ENCODE results near the gene DPP10. TPM values are rescaled to one million over a fixed set of nuclear protein-coding genes. Genes with fewer than 3 reads are reported as not detected.

DPP10 gene
- total RNA-seq, 4 donors from 2014 or later: 1.9 to 4.6 (median 3.9) TPM

DNA sequence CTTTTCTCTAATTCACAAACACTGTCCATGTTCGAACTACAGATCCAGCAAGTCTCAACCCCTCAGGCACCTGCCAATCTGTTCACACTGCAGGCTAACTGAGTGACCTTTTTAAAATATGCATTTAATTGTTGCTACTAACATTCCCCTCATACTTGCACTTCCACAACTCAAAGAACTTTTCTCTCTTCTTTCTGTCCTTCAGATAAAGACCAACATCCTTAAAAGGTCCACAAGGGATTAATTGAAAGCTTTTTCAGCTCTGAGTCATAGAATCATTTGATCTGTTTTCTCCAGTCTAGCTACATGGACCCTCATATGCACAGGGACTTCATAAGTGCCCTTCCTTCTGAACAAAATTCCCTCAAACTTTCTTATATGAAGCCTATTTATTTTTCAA lies 1321.2 kb downstream of the DPP10 start:
- Histone ChIP-seq H3K27ac (no peak overlapping the region), H3K36me3 (no peaks in the 10 kb centered on the region), H3K4me3 (no peak overlapping the region), H3K4me1 (no peaks in the 10 kb centered on the region), H3K9me3 (no peaks in the 10 kb centered on the region), H3K27me3 (no peaks in the 10 kb centered on the region)
- WGBS, 2 donors (ENCODE audit: low coverage in 1 of 2): 50 to 80% methylated on average over 1 of the region's 1 CpG
- ATAC-seq: no peak
- TF ChIP-seq CTCF (IDR thresholded peaks at IDR 0.05): no peak
- TF ChIP-seq EP300 (IDR thresholded peaks at IDR 0.05): no peak
- TF ChIP-seq POLR2AphosphoS5 (IDR thresholded peaks at IDR 0.05): no peak
- TF ChIP-seq POLR2A (IDR thresholded peaks at IDR 0.05): no peak

DNA sequence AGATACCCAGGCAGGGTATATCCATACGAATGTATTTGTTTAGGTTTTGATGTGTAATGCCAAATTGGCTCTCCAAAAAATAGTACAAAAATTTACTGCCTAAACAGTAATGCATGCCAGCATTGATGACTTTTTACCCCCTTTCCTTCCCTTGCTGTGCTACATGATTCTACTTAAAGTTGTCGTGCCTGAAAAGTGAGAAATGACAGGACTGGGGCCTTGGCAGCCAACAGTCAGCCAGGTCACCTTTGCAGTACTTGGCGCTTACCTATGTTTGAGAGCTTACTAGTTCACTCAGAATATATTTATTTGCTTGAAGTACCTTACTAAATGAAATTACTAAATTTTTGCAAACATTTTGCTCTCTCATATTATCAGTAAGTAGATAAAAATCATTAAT lies 1329.1 kb downstream of the DPP10 start:
- no peak for ATAC-seq
- no peaks in the 10 kb centered on the region for H3K36me3 ChIP-seq
- H3K4me1 ChIP-seq: no peaks in the 10 kb centered on the region
- no peaks in the 10 kb centered on the region for H3K9me3 ChIP-seq
- WGBS, 2 donors (ENCODE audit: low coverage in 1 of 2): 82 to 86% methylated on average over 3 of the region's 3 CpGs
- TF ChIP-seq POLR2A (IDR thresholded peaks at IDR 0.05) (no peak), EP300 (IDR thresholded peaks at IDR 0.05) (no peak), CTCF (IDR thresholded peaks at IDR 0.05) (no peak), POLR2AphosphoS5 (IDR thresholded peaks at IDR 0.05) (no peak)
- no peaks in the 10 kb centered on the region for H3K27me3 ChIP-seq
- H3K4me3 ChIP-seq: no peak overlapping the region
- no peak overlapping the region for H3K27ac ChIP-seq

DNA sequence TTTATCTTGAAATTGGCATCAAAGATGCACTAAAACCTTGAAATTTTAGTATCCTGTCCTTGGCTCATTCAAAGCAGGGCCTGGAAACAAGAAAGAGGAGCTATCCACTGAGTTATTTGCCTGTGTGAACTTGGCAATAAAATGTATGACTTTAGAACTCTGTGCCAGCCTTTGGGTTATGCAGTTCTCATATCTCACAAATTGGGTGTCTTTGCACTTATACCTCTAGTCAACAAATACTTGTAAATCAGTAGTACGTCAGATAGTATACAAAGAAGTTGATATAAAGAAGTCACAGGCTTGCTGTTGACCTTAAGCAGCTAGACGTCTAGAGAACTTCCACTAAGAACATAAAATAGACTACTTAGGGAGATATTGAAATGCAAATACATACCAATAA lies 1331.9 kb downstream of the DPP10 start:
- TF ChIP-seq CTCF (IDR thresholded peaks at IDR 0.05) (no peak), POLR2AphosphoS5 (IDR thresholded peaks at IDR 0.05) (no peak)
- no peaks in the 10 kb centered on the region for H3K4me1 ChIP-seq
- no peak overlapping the region for H3K4me3 ChIP-seq
- H3K27me3 ChIP-seq: no peaks in the 10 kb centered on the region
- no peak overlapping the region for H3K27ac ChIP-seq
- no peak for ATAC-seq
- 64 to 74% methylated on average over 2 of the region's 2 CpGs for WGBS, 2 donors (ENCODE audit: low coverage in 1 of 2)
- H3K36me3 ChIP-seq: no peaks in the 10 kb centered on the region
- H3K9me3 ChIP-seq: no peaks in the 10 kb centered on the region

DNA sequence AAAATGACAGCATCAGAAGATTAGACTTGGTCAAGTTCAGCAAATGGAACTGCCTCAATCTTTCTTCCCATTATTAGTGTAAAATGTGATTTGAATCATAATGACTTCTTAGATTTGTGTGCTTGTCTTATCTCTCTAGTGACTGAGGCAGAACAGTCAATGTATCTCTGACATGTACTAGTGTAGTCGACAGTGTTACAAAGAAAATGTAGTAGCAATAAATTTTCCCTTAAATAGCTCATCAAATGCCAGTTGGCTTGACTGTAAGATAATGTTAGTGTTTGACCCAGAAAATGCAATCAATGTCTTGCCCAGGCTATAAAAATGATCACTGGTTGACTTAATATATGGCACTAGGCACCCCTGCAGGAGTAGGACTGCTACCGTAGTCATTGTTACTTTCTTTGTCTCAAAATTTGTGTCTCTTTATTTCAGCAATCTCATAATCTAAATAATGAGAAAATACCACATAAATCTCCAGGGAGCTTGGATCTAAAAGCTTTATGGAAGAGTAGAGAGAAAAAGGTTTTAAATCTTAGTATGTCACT lies 1336.7 kb downstream of the DPP10 start:
- H3K27ac ChIP-seq: no peak overlapping the region
- no peak for ATAC-seq
- H3K9me3 ChIP-seq: no peaks in the 10 kb centered on the region
- no peaks in the 10 kb centered on the region for H3K27me3 ChIP-seq
- H3K36me3 ChIP-seq: no peaks in the 10 kb centered on the region
- H3K4me3 ChIP-seq: no peak overlapping the region
- 75 to 86% methylated on average over 1 to 2 of the region's 2 CpGs for WGBS, 2 donors (ENCODE audit: low coverage in 1 of 2)
- no peaks in the 10 kb centered on the region for H3K4me1 ChIP-seq
- TF ChIP-seq POLR2AphosphoS5 (IDR thresholded peaks at IDR 0.05): no peak
- TF ChIP-seq EP300 (IDR thresholded peaks at IDR 0.05): no peak
- no peak for TF ChIP-seq CTCF (IDR thresholded peaks at IDR 0.05)
- TF ChIP-seq POLR2A (IDR thresholded peaks at IDR 0.05): no peak

GRCh38 chr2:115782286-115782685 lies 1339.8 kb downstream of the DPP10 start:
- WGBS, 2 donors (ENCODE audit: low coverage in 1 of 2): 77 to 86% methylated on average over 3 to 4 of the region's 4 CpGs
- Histone ChIP-seq H3K4me3 (no peak overlapping the region), H3K27me3 (no peaks in the 10 kb centered on the region), H3K27ac (no peak overlapping the region), H3K9me3 (no peaks in the 10 kb centered on the region), H3K36me3 (no peaks in the 10 kb centered on the region), H3K4me1 (no peaks in the 10 kb centered on the region)
- no peak for ATAC-seq
- no peak for TF ChIP-seq EP300 (IDR thresholded peaks at IDR 0.05)
